Activated CD4-positive, CD25-positive, alpha-beta regulatory T cell treated with anti-CD3 and anti-CD28 coated beads, Interleukin-2, amount 50 U/mL, for 72 hours (primary cell): ENCODE data around the gene MGAT4B.
A peak's percentile ranks its signal among the peaks of the same experiment; 100 is the strongest.
"Not testable (repeated sequence)": the region's sequence is repeated elsewhere in the genome, so short reads cannot be mapped to it uniquely, and the experiment has no call there.

Experiments used
- DNase-seq: peaks from one replicate; pipeline ENCODE4 v3.0.0; 2021

Gene MGAT4B

DNA sequence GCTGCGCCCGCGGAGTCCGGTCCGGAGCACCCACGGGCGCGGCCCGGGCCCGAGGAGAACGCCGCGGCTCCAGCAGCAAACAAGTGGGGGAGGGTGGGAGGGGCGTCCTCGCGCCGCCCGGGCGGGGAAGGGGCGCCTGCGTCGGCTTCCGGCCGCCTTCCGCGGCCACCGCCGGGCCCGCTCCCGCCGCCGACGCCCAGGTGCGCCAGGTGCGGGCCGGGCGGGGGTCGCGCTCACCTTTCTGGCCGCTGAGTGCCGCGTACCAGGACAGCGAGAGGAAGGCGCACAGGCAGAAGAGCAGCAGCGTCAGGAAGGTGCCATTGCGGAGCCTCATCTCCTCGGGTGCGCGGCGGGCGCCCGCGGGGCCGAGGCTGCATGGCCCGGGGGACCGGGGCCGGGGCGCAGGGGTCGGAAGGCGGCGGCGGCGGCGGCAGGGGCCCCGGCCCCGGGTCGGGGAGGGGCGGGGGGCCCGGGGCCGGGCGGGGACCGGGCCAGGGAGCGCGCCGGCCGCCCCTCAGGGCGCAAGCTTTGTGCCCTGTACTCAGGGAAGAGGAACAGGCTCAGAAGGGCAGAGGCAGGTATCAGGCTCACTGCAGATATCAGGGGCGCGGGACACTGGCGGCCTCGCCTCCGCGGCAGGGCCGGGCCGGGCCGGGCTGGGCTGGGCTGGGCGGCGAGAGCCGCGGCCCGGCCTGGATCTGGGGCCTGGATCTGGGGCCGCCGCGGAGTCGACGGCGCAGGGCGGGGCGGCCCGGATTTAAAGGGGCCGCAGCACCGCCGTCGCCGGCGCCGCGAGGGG, at the start of gene MGAT4B:
Gene MGAT4B (minus strand): TSS at position 617 of the 799 bp plus-strand sequence. CDS start 283 bp downstream, at position 334.
- peak; percentile 69 for DNase-seq

GRCh38 chr5:179854356-179854755, 47.7 kb upstream of the MGAT4B start:
- no peak for DNase-seq

DNA sequence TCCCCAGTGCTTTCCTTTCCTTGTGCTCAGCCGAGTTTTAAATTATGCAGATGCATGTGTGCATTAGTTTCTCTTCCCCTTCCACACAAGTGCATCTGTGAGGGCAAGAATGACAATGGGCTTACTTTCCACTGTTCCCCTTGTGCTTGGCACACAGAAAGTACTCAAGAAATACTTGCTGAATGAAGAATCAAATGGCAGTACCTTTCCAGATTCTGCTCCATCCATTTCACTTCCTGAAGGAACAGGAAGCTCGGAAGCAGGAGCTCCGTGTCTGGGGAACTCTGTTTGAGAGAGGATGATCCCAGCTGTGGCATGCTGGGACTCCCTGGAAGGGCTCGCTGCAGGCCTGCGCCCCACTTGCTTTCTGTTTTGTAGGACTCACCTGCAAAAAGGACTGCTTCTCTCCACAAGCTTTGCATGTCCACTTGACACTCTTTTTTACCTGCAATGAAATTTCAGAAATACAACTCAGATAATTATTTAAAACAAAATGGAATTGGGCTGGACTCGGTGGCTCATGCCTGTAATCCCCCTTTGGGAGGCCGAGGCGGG, 46.4 kb upstream of the MGAT4B start:
- no peak for DNase-seq

DNA sequence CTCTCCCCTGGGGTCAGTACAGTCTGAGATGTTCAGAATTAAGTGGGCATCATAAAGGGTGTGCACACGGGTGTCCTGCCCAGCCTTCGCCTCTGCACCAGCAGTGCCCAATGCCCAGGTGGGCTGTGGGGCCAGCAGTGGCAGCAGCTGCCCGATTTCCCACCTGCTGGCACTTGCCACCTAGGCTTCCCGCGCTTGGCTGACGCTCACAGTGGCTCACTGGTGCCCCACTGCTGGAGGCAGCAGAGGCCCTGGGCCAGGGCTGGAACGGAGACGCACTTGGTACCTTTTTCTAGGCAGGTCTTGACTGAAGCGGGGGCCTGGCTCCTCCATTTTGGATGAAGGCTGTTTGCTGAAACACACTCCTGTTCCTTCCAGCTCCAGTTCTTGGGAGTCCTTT, 35.0 kb upstream of the MGAT4B start:
- no peak for DNase-seq

DNA sequence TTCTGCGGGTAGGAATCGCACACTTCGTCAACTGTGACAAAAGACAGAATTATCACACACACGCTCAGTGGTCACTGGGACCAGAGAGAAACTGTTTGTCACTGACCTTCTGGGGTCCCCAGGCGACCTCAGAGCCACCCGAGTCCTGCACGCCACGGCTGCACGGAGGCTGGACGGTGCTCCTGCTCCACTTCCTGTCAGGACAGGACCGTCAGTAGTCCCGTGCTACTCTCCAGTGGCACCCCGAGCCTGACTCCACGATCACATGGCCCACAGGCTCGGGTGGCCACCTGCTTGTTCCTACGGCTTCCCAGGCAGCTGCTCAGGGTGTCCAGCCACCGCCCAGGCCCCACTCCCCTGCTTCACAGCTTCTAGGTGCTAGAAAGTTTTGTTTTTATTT, 34.1 kb upstream of the MGAT4B start:
- DNase-seq = no peak

- no peak for DNase-seq
Measured at GRCh38 chr5:179840321-179840720, 33.7 kb upstream of the MGAT4B start.

- DNase-seq = no peak
Measured at GRCh38 chr5:179839328-179840256, 32.9 kb upstream of the MGAT4B start.

DNA sequence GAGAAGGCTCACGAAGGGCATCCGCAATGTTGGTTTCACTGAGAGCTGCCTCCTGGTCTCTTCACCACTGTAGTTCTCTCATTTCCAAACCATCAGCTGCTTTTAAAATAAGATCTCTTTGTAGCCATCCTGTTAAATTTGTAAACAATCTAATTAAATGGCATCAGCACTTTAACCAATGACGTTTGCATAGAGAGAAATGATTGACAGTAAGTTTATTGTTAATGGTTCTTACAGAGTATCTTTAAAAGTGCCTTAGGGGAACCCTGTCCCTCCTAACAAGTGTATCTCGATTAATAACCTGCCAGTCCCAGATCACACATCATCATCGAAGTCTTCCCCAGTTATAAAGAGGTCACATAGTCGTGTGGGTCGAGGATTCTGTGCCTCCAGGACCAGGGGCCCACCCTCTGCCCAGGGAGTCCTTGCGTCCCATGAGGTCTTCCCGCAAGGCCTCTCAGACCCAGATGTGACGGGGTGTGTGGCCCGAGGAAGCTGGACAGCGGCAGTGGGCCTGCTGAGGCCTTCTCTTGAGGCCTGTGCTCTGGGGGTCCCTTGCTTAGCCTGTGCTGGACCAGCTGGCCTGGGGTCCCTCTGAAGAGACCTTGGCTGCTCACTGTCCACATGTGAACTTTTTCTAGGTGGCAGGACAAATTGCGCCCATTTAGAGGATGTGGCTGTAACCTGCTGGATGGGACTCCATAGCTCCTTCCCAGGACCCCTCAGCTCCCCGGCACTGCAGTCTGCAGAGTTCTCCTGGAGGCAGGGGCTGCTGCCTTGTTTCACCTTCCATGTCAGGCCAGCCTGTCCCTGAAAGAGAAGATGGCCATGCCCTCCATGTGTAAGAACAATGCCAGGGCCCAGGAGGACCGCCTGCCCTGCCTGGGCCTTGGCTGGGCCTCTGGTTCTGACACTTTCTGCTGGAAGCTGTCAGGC, 30.7 kb upstream of the MGAT4B start:
- no peak for DNase-seq

DNA sequence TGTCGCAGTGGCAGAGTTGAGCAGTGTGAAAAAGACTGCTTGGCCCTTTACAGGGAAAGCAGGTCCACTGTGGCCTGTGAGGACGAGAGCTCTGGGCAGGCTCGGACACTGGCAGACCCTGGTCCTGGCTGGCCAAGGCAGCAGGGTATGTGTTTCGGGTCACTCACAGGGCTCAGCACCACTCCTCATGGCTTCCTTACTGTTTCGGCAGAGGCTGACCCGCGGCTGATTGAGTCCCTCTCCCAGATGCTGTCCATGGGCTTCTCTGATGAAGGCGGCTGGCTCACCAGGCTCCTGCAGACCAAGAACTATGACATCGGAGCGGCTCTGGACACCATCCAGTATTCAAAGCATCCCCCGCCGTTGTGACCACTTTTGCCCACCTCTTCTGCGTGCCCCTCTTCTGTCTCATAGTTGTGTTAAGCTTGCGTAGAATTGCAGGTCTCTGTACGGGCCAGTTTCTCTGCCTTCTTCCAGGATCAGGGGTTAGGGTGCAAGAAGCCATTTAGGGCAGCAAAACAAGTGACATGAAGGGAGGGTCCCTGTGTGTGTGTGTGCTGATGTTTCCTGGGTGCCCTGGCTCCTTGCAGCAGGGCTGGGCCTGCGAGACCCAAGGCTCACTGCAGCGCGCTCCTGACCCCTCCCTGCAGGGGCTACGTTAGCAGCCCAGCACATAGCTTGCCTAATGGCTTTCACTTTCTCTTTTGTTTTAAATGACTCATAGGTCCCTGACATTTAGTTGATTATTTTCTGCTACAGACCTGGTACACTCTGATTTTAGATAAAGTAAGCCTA, 29.8 kb upstream of the MGAT4B start:
- DNase-seq = no peak

- DNase-seq = not testable (repeated sequence)
Measured at GRCh38 chr5:179834871-179835270, 28.2 kb upstream of the MGAT4B start.

DNA sequence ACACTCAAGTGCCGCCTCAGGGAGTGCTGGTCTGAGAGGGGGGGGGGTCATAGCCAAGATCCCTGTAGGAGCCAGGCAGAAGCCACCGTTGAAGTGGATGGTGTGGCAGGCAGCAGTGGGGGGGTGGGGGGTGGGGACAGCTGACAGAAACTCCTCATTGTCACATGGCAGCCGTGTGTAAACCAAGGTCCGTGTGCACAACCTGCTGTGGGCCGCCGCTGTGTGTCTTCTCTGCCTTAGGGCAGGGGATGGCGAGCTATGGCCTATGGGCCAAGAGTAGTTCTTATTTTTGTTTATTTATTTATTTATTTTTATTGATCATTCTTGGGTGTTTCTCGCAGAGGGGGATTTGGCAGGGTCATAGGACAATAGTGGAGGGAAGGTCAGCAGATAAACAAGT, 27.5 kb upstream of the MGAT4B start:
- DNase-seq = no peak

DNA sequence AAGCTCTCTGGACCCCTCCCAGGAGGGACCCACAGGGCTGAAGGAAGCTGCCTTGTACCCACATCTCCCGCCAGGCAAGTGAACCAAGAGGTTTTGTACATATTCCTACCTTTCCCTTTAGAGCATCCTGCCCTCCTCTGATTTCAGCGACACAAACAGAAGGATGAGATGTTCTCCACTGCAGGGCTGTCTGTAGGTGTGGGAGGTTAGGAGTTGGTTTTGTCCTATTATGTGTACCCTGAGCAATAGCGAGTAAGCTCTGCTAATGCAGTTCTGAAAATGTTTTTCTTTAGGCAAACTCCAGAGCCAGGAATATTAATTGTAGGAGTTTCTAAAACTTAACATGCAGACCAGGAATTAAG, 27.0 kb upstream of the MGAT4B start:
- no peak for DNase-seq

DNA sequence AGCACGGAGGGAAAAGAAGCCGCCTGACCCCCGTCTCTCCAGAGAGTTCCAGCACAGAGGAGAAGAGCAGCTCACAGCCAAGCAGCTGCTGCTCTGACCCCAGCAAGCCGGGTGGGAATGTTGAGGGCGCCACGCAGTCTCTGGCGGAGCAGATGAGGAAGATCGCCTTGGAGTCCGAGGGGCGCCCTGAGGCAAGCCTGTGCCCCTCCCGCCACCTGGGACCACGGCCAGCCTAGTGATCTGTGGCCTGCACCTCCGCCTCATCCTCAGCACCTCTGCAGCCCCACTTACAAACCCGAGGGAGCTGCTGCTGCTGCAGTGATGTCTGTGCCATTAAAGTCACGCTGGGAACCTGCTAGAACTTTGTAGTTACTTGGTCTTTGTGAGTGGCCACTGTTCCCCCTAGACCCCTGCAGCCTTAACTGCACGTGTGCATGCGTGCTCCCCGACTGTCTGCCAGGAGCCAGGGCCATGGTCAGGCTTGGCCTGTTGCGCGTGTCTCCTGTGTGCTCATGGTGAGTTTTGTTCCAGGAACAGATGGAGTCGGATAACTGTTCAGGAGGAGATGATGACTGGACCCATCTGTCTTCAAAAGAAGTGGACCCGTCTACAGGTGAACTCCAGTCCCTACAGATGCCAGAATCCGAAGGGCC, 26.5 kb upstream of the MGAT4B start:
- DNase-seq = no peak

- no peak for DNase-seq
Measured at GRCh38 chr5:179832039-179832745, 25.5 kb upstream of the MGAT4B start.

DNA sequence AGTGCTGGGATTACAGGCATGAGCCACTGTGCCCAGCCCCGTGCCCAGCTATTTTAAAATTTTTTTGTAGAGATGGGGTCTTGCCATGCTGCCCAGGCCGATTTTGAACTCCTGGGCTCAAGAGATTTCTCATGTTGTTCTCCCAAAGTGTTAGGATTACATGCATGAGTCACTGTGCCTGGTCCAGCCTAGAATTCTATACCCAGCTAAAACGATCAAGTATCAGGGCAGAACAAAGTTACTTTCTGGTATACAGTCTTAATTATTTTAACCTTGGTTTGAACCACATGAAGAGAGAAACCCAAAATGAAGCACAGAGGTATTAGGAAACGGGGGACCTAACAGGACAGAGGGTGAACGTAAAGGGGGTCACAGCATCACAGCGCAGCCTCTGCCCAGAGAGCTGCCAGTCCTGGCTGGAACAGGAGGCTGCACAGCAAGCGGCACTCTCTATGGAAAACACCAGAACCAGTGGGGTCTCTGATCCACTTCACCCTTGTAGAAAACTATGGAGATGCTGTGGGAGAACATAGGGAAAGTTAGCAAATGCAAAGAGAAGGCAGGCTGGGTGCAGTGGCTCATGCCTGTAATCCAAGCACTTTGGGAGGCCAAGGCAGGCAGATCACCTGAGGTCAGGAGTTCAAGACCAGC, 24.3 kb upstream of the MGAT4B start:
- no peak for DNase-seq

DNA sequence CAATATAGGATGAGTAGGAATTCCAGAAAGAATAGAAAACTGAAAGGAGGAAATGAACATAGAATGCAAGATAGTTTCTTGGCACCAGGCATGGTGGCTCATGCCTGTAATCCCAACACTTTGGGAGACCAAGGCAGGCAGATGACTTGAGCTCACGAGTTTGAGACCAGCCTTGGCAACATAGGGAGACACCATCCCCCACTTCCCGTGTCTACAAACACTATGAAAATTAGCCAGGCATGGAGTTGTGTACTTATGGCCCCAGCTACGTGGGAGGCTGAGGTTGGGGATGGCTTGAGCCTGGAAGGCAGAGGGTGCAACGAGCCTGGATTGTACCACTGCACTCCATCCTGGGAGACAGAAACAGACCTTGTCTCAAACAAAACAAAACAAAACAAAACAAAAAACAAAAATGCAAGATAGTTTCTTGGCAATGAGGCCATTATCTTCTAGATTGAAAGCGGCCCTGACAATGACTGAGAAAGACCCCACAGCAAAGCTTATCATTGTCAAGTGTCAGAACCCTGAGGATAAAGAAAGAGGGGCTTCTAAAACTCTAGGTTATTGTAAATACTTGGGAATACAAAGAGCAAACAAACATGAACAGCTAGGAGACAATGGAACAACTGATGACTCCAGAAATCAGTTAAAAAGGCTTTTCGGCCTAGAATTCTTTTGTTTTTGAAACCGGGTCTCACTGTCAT, 23.2 kb upstream of the MGAT4B start:
- no peak for DNase-seq

- DNase-seq = no peak
Measured at GRCh38 chr5:179828756-179829421, 22.2 kb upstream of the MGAT4B start.

- no peak for DNase-seq
Measured at GRCh38 chr5:179827680-179828079, 21.0 kb upstream of the MGAT4B start.
